Loucy (cell line): Measurements from ENCODE around the gene SPATS2.
"Not testable (repeated sequence)": the region's sequence is repeated elsewhere in the genome, so short reads cannot be mapped to it uniquely, and the experiment has no call there.

Source experiments
- H2AFZ ChIP-seq: fragments of 200-600 bp; sonication (generic); 2 replicates; pipeline ENCODE4 v1.6.0; 2016; ENCODE audit warnings: antibody characterized with exemption, mild to moderate bottlenecking, low read length, moderate library complexity
- H3F3A ChIP-seq: fragments of 200-600 bp; 2 replicates; pipeline ENCODE4 v1.6.0; 2016; ENCODE audit warnings: antibody characterized with exemption, low read depth, mild to moderate bottlenecking
- H3K27me3 ChIP-seq: fragments of 200-600 bp; sonication (generic); 2 replicates; pipeline ENCODE4 v1.6.1; 2014; ENCODE audit warnings: low read length, mild to moderate bottlenecking; ENCODE audit not compliant: insufficient read depth, poor library complexity, severe bottlenecking
- H3K36me3 ChIP-seq: fragments of 200-600 bp; sonication (generic); 2 replicates; pipeline ENCODE4 v1.6.1; 2016; ENCODE audit warnings: low read length; ENCODE audit not compliant: insufficient read depth
- H3K4me1 ChIP-seq: fragments of 200-600 bp; sonication (generic); 2 replicates; pipeline ENCODE4 v1.5.1; 2014; ENCODE audit warnings: low read length, mild to moderate bottlenecking; ENCODE audit not compliant: insufficient read depth, poor library complexity, severe bottlenecking
- H3K4me2 ChIP-seq: fragments of 200-600 bp; sonication (generic); 2 replicates; pipeline ENCODE4 v1.6.0; 2014; ENCODE audit warnings: antibody characterized with exemption, low read length, low read depth, mild to moderate bottlenecking; ENCODE audit not compliant: poor library complexity, severe bottlenecking
- H3K4me3 ChIP-seq: fragments of 200-600 bp; sonication (generic); 2 replicates; pipeline ENCODE4 v1.5.1; 2014; ENCODE audit warnings: low read length, mild to moderate bottlenecking, mixed read lengths; ENCODE audit not compliant: poor library complexity, severe bottlenecking
- H3K79me2 ChIP-seq: fragments of 200-600 bp; sonication (generic); 2 replicates; pipeline ENCODE4 v1.6.1; 2014; ENCODE audit warnings: low read length; ENCODE audit not compliant: insufficient read depth
- H3K9ac ChIP-seq: fragments of 200-600 bp; sonication (generic); 2 replicates; pipeline ENCODE4 v1.6.0; 2014; ENCODE audit warnings: mild to moderate bottlenecking, low read depth, low read length, moderate library complexity; ENCODE audit not compliant: poor library complexity, severe bottlenecking
- H3K9me2 ChIP-seq: fragments of 200-600 bp; sonication (generic); replicated peaks from 2 replicates; pipeline ENCODE4 v1.6.1; 2016; ENCODE audit warnings: low read depth, low read length, mixed read lengths
- H3K9me3 ChIP-seq: fragments of 200-600 bp; sonication (generic); 2 replicates; pipeline ENCODE4 v1.6.1; 2014; ENCODE audit warnings: mild to moderate bottlenecking, antibody characterized with exemption, low read length, low read depth; ENCODE audit not compliant: insufficient read depth
- H4K20me1 ChIP-seq: fragments of 200-600 bp; sonication (generic); 2 replicates; pipeline ENCODE4 v1.6.0; 2014; ENCODE audit warnings: antibody characterized with exemption, low read length, mild to moderate bottlenecking; ENCODE audit not compliant: insufficient read depth, poor library complexity, severe bottlenecking
- CTCF ChIP-seq: fragments of 200-600 bp; sonication (generic); conservative IDR thresholded peaks from 2 replicates; pipeline ENCODE4 v1.5.1; 2014; ENCODE audit warnings: mild to moderate bottlenecking, antibody characterized with exemption, low read length
- EZH2phosphoT487 ChIP-seq: fragments of 200-600 bp; IDR thresholded peaks from 2 replicates; pipeline ENCODE4 v1.6.1; 2018; ENCODE audit warnings: antibody characterized with exemption, mild to moderate bottlenecking, moderate library complexity, borderline replicate concordance

Gene SPATS2

GRCh38 chr12:49367381-49368239, at the start of gene SPATS2:
SPATS2 (plus strand) TSS chr12:49367462; CDS start chr12:49461013, 93,551 bp downstream.
- H2AFZ ChIP-seq, result peak within 1 kb of the TSS; percentile 98
- H3K79me2 ChIP-seq, result peaks cover 51% of the 10 kb centered on the region
- H3K36me3 ChIP-seq, result no peaks in the 10 kb centered on the region
- H3K27me3 ChIP-seq, result no peaks in the 10 kb centered on the region
- peaks cover 28% of the 10 kb centered on the region for H4K20me1 ChIP-seq
- peaks cover 57% of the 10 kb centered on the region for H3K4me1 ChIP-seq
- peak within 1 kb of the TSS; percentile 92 for H3K4me2 ChIP-seq
- no peaks in the 10 kb centered on the region for H3K9me3 ChIP-seq
- H3K4me3 ChIP-seq, result peak within 1 kb of the TSS; percentile 92
- peaks cover 3% of the 10 kb centered on the region; the same call in 1 of the 2 replicates for H3F3A ChIP-seq
- TF ChIP-seq CTCF (no peak), EZH2phosphoT487 (no peak)
- no peaks in the 10 kb centered on the region for H3K9me2 ChIP-seq
- peak within 1 kb of the TSS; percentile 96 for H3K9ac ChIP-seq

DNA sequence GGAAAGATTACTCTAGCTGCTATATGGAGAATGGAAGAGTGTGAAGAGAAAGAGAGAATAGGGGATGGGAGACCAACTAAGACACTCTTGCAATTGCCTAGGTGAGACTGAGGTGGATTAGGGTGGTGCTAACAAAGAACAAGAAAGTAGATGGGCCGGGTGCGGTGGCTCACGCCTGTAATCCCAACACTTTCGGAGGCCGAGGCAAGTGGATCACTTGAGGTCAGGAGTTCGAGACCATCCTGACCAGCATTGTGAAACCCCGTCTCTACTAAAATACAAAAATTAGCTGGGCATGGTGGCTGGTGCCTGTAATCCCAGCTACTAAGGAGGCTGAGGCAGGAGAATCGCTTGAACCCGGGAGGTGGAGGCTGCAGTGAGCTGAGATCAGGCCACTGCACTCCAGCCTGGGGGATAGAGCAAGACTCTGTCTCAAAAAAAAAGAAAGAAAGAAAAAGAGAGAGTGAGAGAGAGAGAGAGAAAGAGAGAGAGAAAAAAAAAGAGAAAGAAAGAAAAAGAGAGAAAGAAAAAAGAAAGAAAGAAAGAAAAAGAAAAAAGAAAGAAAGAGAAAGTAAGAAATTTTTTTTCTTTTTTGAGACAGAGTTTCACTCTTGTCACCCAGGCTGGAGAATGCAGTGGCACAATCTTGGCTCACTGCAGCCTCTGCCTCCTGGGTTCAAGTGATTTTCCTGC, 46.7 kb upstream of the SPATS2 start:
- not testable (repeated sequence) for H3K9me2 ChIP-seq, H3K36me3 ChIP-seq, H3F3A ChIP-seq, H3K4me2 ChIP-seq, H4K20me1 ChIP-seq, H2AFZ ChIP-seq, H3K9ac ChIP-seq, H3K9me3 ChIP-seq, H3K27me3 ChIP-seq, H3K4me3 ChIP-seq
- Histone ChIP-seq H3K79me2 (peaks cover 29% of the 10 kb centered on the region), H3K4me1 (peaks cover 19% of the 10 kb centered on the region)

GRCh38 chr12:49322367-49322707, 44.9 kb upstream of the SPATS2 start:
- no peak for TF ChIP-seq EZH2phosphoT487
- TF ChIP-seq CTCF, result no peak
- no peaks in the 10 kb centered on the region for H3K27me3 ChIP-seq
- H3K9me3 ChIP-seq, result no peaks in the 10 kb centered on the region
- H3K9me2 ChIP-seq, result no peaks in the 10 kb centered on the region
- peaks cover 5% of the 10 kb centered on the region for H4K20me1 ChIP-seq
- H3K4me2 ChIP-seq, result peak overlapping the region; percentile 87
- peak overlapping the region; percentile 90 for H3K4me3 ChIP-seq
- peak overlapping the region; percentile 91 for H3K9ac ChIP-seq
- H3F3A ChIP-seq, result no peaks in the 10 kb centered on the region
- H2AFZ ChIP-seq, result peak overlapping the region; percentile 76
- peaks cover 46% of the 10 kb centered on the region for H3K79me2 ChIP-seq
- H3K4me1 ChIP-seq, result peaks cover 23% of the 10 kb centered on the region
- H3K36me3 ChIP-seq, result peaks cover 16% of the 10 kb centered on the region; the same call in 1 of the 2 replicates
